Vagina (tissue), 2 donors: Measurements from ENCODE around the gene PRDM2.

Experiments
- POLR2A ChIP-seq, 2 donors: fragments of 450-650 bp; IDR thresholded peaks; one replicate each; pipeline ENCODE4 v1.6.1; 2017; ENCODE audit warnings: antibody characterized with exemption in 2 of 2, mild to moderate bottlenecking in 2 of 2, moderate library complexity in 2 of 2
- POLR2AphosphoS5 ChIP-seq, 2 donors: sonication (generic); formaldehyde crosslinking; IDR thresholded peaks; one replicate each; pipeline ENCODE4 v1.9.0; 2017; ENCODE audit warnings: antibody characterized with exemption in 2 of 2, mild to moderate bottlenecking in 2 of 2, low read depth in 1 of 2; ENCODE audit not compliant: insufficient read depth in 1 of 2
- TF ChIP-seq, protein P1 (sequence below), 3 experiments: fragments of 450-650 bp in 2 of 3; fragments of 200-600 bp in 1 of 3; sonication (generic) in 1 of 3; IDR thresholded peaks; one replicate each; pipeline ENCODE4 v1.5.1; 2017 to 2019; ENCODE audit warnings: antibody characterized with exemption in 3 of 3, mild to moderate bottlenecking in 2 of 3, moderate library complexity in 2 of 3

DNA sequence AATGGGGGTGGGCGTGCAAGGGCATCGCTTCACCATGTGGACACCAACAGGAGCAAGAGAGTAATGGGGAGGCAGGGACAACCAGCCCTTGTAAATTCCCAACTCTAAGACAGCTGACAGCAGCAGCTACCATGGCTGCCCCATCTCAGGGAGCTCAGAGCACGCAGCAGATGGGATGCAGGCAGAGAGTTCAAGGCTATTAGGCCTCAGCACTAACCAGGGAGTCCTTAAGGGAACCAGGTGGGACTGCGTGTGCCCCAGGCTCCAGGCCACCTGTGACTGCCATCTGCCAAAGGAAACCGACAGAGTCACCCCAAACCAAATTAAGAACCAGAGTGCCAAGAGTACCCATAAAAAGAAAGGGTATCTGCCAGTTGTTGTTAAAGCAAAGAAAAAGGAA, 33.7 kb upstream of the PRDM2 start:
- TF ChIP-seq, protein P1, sequence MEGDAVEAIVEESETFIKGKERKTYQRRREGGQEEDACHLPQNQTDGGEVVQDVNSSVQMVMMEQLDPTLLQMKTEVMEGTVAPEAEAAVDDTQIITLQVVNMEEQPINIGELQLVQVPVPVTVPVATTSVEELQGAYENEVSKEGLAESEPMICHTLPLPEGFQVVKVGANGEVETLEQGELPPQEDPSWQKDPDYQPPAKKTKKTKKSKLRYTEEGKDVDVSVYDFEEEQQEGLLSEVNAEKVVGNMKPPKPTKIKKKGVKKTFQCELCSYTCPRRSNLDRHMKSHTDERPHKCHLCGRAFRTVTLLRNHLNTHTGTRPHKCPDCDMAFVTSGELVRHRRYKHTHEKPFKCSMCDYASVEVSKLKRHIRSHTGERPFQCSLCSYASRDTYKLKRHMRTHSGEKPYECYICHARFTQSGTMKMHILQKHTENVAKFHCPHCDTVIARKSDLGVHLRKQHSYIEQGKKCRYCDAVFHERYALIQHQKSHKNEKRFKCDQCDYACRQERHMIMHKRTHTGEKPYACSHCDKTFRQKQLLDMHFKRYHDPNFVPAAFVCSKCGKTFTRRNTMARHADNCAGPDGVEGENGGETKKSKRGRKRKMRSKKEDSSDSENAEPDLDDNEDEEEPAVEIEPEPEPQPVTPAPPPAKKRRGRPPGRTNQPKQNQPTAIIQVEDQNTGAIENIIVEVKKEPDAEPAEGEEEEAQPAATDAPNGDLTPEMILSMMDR (IDR thresholded peaks at IDR 0.05), result no peak
- TF ChIP-seq POLR2AphosphoS5 (IDR thresholded peaks at IDR 0.05; ENCODE audit: insufficient read depth in 1 of 2, low read depth in 1 of 2) (no peak), POLR2A (IDR thresholded peaks at IDR 0.05) (no peak)
